ENCODE measurements around the gene REEP5.

- TF ChIP-seq CTCF (conservative IDR thresholded peaks at IDR 0.05; ENCODE audit: low read depth, low read length) (no peak), EZH2 (IDR thresholded peaks at IDR 0.05; ENCODE audit: borderline replicate concordance, low read depth, low read length, poor library complexity, severe bottlenecking) (no peak)
These were observed 2.1 kb downstream of the REEP5 start for GRCh38 chr5:112919972-112920371.
